NCI-H2196 (cell line): ENCODE results near the gene SMG9.
"Not testable (repeated sequence)": the region's sequence is repeated elsewhere in the genome, so short reads cannot be mapped to it uniquely, and the experiment has no call there.

Experiments used
- DNase-seq: peaks from one replicate; lab custom pipeline; 2025; ENCODE audit not compliant: unreplicated experiment; lab: John Stamatoyannopoulos, UW

The SMG9 gene

GRCh38 chr19:43695985-43696704 is 58.6 kb downstream of the SMG9 start:
- no peak for DNase-seq

DNA sequence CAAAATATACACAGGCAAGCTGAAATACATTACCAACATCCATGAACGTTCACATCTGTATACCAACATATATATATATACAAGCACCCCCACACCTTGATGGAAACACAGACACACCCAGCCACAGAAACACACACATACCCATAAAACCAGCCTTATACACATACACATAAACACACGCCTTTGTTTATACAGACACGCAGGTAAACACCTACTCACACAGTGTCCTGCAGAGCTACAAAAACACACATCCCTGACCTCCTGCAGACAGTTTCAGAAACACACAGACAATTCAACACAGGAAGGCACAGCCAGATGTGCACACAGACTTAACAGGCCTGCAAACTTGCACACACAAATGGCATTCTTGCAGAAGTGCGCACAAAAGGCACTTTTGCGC is 60.2 kb downstream of the SMG9 start:
- no peak for DNase-seq

GRCh38 chr19:43692877-43693276 is 61.9 kb downstream of the SMG9 start:
- DNase-seq, result no peak

GRCh38 chr19:43692385-43692784 is 62.4 kb downstream of the SMG9 start:
- DNase-seq, result no peak

DNA sequence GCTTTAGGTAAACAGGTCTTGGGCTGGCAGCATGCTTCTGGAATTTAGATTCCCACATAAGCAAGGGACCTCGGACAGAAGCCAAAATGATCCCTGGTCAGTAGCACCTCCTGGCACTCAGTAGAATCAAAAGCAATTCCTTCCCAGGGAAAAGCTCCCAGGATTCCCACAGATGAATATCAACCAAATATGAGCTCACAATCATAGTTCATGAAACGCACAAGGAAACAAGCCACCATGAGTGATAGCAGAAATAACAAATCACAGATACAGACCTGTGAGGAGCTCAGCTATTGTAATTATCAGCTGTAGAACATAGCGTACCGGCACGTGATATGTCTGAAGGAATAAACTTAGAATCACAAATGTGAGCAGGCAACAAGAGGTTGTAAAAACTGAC is 63.0 kb downstream of the SMG9 start:
- no peak for DNase-seq

- DNase-seq, result no peak
Measured at GRCh38 chr19:43690890-43691289, 63.9 kb downstream of the SMG9 start.

DNA sequence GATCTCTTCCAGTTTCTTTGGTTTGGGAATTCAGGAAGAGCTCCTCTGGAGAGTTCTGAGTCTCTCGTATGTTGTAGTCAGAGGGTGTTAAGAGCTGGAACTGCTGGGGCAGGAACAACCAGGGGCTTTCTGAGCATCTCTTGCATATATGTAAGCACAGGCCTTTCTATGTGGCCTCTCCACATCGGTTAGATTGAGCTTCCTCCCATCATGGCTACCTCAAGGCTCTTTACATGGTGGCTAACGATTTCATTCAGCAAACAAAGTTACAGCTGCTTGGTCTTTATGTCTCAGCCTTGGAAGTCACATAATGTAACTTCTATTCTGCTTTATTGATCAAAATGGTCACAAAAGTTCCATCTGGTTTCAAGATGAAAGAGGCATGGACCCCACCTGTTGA is 64.3 kb downstream of the SMG9 start:
- no peak for DNase-seq

DNA sequence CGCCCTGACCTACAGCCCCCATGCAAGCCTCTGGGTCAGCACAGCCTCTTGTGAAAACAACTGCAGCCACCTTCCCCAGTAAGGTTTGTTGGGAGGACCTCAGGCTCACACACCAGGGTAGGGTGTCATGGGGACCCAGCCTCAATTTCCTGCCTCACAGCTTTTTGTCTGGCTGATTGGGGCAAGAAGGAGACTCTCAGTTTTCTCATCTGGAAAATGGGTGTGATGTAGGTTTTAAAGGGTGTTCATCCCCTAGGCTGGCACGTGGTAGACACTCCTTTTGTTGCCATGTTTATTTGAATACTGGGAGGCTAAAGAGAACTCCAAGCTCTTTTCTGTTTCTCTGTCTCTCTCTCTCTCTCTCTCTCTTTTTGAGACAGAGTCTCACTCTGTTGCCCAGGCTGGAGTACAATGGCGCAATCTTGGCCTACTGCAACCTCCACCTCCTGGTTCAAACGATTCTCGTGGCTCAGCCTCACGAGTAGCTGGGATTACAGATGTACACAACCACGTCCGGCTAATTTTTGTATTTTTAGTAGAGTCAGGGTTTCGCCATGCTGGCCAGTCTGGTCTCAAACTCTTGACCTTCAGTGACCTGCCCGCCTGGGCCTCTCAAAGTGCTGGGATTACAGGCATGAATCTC is 66.6 kb downstream of the SMG9 start:
- no peak for DNase-seq

DNA sequence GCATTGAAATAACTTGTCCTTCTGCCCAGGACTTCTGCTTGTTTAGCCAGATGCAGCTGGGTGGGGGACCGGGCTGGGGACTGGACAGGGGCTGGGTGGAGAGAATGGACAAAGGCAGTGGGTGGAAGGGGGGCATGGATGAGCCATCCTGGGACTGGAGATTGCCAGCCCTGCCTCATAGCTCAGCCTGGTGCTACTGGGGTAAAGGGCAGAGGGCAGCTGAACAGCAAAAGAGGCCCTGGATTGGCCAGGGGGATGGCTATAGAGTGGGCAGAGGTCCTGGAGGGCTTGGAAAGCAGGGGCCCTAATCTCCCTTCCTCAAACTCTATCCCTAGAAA is 67.1 kb downstream of the SMG9 start:
- DNase-seq, result no peak

DNA sequence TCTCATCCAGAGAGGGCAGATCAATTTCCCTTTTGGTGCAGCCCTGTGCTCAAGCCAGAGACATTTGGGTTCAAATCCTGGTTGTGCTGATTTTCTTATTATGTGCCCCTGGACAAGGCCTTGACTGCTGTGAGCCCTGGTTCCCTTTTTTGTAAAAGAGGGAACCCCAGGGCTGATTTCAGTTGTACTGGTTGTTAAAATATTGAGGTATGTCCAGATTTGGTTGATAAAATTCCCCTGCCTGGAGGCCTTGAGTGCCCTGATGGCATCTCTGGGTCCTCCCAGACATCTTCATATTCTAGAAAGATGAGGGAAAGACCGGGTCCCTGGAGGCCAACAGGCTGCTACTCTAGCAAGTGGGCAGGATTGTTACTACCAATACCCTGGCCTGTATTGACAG is 70.4 kb downstream of the SMG9 start:
- DNase-seq, result no peak

GRCh38 chr19:43683905-43684304 is 70.9 kb downstream of the SMG9 start:
- no peak for DNase-seq

DNA sequence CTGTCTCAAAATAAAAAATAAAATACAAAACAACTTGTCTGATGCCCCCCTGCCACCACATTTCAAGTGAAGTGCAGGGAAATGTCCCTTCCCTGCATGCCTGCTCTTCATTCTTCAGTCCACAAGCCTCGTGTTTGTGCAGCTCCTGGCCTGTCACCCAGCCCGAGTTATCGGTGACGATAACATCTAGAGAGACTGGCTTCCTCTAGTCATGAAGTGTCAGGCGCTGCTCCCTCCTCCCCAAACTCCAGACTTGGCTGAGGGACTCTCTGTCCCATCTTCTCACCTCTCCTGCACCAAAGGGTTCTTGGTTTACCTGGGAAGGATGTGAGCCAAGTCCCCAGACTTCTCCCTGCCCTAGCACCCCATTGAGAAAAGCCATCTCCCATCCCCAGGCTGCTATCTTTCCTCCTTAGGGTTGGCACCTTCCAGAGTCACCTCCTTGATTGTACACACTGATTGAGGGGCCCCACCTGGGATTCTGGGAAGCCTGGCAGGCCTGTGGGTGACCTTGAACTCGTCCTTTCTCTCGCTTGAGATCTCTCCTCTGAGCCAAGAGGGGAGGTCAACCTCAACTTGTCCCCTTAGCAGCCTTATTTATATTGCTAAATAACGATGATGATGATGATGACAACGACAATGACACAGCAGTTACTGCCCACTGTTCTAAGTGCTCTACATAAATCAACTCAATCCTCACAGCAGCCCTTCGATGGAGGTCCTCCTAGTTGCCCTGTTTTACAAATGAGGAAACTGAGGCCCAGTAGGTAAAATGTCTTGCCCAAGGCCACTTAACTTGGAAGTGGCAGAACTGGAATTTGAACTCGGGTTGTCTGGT is 71.7 kb downstream of the SMG9 start:
- no peak for DNase-seq

DNA sequence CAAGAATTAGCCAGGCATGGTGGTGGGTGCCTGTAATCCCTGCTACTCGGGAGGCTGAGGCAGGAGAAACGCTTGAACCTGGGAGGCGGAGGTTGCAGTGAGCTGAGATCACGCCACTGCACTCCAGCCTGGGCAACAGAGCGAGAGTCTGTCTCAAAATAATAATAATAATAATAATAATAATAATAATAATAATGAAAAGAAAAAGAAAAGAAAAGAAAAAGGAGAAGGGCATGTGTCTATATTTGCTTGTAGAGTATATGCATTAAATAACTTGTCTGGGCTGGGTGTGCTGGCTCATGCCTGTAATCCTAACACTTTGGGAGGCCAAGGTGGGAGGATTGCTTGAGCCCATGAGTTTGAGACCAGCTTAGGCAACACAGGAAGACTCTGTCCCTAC is 72.5 kb downstream of the SMG9 start:
- not testable (repeated sequence) for DNase-seq

GRCh38 chr19:43681821-43682220 is 72.9 kb downstream of the SMG9 start:
- DNase-seq, result no peak

DNA sequence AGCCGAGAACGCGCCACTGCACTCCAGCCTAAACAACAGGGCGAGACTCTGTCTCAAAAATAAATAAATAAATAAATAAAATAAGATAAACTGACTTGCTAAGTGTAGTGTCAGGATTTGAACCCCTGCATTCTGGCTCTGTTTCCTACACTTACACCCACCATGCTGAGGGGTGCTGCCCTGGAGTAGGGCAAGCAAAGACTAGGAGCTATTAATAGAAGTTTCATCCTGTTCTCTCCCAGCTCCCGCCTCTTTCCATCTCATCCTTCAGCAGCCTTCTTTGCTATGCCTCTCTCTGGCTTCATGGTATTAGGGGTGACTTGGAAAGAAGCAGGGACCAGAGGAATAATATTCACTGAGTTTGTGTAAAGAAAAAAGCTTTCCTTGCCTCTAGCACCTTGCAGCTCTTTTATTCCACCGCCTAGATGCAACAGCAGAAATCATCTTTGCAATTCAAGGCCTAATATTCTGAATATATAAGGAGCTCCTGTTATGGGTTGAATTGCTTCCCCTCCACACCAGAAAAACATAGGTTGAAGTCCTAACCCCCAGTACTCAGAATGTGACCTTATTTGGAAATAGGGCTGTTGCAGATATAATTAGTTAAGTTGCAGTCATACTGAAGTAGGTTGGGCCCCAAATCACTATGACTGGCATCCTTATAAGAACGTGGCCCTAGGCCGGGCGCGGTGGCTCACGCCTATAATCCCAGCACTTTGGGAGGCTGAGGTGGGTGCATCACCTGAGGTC is 76.1 kb downstream of the SMG9 start:
- no peak for DNase-seq
